ENCODE measurements around the gene EYS. TPM values are rescaled to one million over a fixed set of nuclear protein-coding genes. Genes with fewer than 3 reads are reported as not detected.

Gene EYS
- polyA plus RNA-seq, 1 experiment = not detected

DNA sequence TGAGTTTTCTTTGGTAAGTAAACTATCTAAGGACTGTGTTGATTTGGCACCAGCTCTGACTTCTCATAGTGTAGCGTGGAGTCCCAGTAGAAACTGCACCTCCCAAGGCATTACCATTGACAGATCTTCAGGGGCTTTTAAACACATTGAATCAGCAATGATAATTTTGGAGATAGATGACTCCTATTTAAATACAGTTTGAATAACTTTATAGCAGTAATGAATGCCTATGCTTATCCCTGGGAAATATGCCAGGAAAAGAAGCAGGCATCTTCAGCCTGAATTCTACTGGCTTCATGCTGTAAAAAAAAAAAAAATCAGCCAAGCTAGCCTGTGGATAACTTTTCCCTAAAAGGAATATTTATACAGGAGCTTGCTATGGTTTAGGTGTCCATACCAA, 895.9 kb downstream of the EYS start:
- ChIA-PET CTCF (interaction anchor here (0.6 kb wide), 1 partner anchor 1035 kb away, joined by 4 read pairs; no protein-coding TSS in a partner anchor), POLR2A (no interaction called here)
- DNase-seq (ENCODE audit: low read depth, low spot score) = no peak
- TF ChIP-seq, protein P1, sequence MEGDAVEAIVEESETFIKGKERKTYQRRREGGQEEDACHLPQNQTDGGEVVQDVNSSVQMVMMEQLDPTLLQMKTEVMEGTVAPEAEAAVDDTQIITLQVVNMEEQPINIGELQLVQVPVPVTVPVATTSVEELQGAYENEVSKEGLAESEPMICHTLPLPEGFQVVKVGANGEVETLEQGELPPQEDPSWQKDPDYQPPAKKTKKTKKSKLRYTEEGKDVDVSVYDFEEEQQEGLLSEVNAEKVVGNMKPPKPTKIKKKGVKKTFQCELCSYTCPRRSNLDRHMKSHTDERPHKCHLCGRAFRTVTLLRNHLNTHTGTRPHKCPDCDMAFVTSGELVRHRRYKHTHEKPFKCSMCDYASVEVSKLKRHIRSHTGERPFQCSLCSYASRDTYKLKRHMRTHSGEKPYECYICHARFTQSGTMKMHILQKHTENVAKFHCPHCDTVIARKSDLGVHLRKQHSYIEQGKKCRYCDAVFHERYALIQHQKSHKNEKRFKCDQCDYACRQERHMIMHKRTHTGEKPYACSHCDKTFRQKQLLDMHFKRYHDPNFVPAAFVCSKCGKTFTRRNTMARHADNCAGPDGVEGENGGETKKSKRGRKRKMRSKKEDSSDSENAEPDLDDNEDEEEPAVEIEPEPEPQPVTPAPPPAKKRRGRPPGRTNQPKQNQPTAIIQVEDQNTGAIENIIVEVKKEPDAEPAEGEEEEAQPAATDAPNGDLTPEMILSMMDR (IDR thresholded peaks at IDR 0.05; ENCODE audit: low read depth, low read length) = no peak
- Histone ChIP-seq H3K27me3 (ENCODE audit: control insufficient read depth, insufficient read depth, low read length) (no peaks in the 10 kb centered on the region), H3K4me3 (ENCODE audit: low read depth, low read length) (no peak overlapping the region), H3K27ac (ENCODE audit: low read depth, low read length) (no peak overlapping the region), H3K9me3 (ENCODE audit: control insufficient read depth, insufficient read depth, low read length) (no peaks in the 10 kb centered on the region)

DNA sequence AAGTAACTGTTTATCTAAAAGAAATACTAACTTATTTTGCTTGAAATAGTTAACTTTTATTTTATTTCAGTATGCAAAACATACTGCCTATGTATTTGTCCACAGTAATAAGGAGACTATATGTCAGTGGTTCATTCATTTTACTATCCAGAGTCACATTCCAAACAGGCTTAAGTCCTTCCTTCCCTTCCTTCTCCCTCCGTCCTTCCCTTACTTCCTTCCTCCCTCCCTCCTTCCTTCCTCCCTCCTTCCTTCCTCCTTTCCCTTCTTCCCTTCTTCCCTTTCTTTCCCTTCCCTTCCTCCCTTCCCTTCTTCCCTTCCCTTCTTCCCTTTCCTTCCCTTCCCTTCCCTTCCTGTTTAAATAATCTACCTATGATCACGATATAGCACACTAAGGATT, 899.2 kb downstream of the EYS start:
- POLR2A ChIA-PET = no interaction called here
- Histone ChIP-seq H3K9me3 (ENCODE audit: control insufficient read depth, insufficient read depth, low read length) (no peaks in the 10 kb centered on the region), H3K4me3 (ENCODE audit: low read depth, low read length) (no peak overlapping the region), H3K27ac (ENCODE audit: low read depth, low read length) (no peak overlapping the region), H3K27me3 (ENCODE audit: control insufficient read depth, insufficient read depth, low read length) (no peaks in the 10 kb centered on the region)
- TF ChIP-seq, protein P1 (IDR thresholded peaks at IDR 0.05; ENCODE audit: low read depth, low read length) = no peak
- CTCF ChIA-PET = no interaction called here
- DNase-seq (ENCODE audit: low read depth, low spot score) = no peak

DNA sequence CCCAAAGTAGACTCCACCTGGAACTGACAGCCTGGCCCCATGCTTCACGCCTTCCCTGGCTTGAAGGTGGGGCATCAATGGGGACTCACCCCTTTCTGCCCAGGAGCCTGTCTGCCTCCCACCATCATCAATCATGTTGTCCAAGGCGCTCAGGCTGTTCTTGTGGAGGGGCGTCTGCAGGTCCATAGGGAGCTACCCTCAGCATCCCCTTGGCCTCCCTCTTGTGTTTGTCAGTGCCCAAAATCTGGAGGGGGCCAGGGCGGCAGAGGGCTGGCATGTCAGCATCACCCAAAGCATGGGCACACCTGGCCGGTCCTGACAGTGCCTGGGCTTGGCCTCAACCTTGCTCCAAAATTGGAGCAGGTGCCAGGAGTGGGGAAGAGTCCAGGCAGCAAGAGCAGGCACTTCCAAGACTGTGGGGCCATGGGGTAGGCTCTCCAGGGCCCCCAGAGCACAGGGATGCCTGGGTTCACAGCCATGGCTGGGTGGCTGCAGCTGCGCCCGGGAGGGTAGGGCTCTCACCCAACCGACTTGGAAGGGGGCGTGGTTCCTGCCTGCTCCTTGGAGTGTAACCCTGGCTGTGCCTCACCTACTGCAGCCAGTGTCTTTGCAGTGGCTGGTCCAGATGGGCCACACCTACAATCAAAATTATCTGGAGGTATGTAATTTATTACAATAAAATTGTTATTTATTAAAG, 903.4 kb downstream of the EYS start:
- DNase-seq (ENCODE audit: low read depth, low spot score) = no peak
- ChIA-PET CTCF (no interaction called here), POLR2A (no interaction called here)
- Histone ChIP-seq H3K9me3 (ENCODE audit: control insufficient read depth, insufficient read depth, low read length) (no peaks in the 10 kb centered on the region), H3K27me3 (ENCODE audit: control insufficient read depth, insufficient read depth, low read length) (no peaks in the 10 kb centered on the region), H3K27ac (ENCODE audit: low read depth, low read length) (no peak overlapping the region), H3K4me3 (ENCODE audit: low read depth, low read length) (no peak overlapping the region)
- TF ChIP-seq, protein P1 (IDR thresholded peaks at IDR 0.05; ENCODE audit: low read depth, low read length) = no peak

DNA sequence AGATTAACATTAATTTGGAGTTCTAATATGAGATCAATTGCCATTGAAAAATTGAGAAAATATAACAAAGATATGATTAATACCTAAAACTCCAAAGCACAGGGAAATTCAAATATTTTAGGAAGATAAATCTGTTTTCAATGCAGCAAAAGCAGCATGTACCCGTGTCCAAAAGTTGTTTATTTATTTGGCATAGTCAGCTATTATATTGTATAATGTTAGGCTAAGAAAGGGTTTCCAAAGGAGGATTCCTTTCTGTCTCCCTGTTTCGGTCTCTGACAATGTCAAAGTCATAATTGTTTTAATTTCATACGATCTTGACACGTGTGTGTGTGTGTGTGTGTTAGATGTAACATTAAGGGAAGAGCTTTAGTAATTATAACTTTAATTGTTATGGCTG, 914.5 kb downstream of the EYS start:
- no peak overlapping the region for H3K4me3 ChIP-seq (ENCODE audit: low read depth, low read length)
- no peaks in the 10 kb centered on the region for H3K27me3 ChIP-seq (ENCODE audit: control insufficient read depth, insufficient read depth, low read length)
- DNase-seq (ENCODE audit: low read depth, low spot score) = no peak
- H3K27ac ChIP-seq (ENCODE audit: low read depth, low read length) = no peak overlapping the region
- CTCF ChIA-PET = no interaction called here
- TF ChIP-seq, protein P1 (IDR thresholded peaks at IDR 0.05; ENCODE audit: low read depth, low read length) = no peak
- no peaks in the 10 kb centered on the region for H3K9me3 ChIP-seq (ENCODE audit: control insufficient read depth, insufficient read depth, low read length)
- POLR2A ChIA-PET = no interaction called here

DNA sequence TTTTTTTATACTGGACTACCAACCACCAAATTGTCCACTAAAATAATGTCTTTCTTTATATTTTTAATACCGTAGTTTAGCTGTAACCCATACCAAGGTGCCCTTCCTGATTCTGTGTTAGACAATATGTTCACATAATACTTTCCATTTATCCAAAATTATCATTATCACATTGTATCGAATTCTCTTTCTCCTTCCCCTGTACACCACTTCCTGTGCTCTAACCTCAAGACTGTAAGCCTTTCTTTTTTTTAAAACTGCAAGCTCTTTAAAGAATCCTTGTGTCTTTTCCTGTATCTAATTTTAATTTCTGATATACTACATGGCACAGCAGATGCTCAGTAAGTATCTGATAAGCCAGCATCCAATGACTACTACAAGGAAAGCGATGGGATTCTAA, 917.5 kb downstream of the EYS start:
- no peaks in the 10 kb centered on the region for H3K9me3 ChIP-seq (ENCODE audit: control insufficient read depth, insufficient read depth, low read length)
- no peak overlapping the region for H3K4me3 ChIP-seq (ENCODE audit: low read depth, low read length)
- POLR2A ChIA-PET = no interaction called here
- no peaks in the 10 kb centered on the region for H3K27me3 ChIP-seq (ENCODE audit: control insufficient read depth, insufficient read depth, low read length)
- DNase-seq (ENCODE audit: low read depth, low spot score) = no peak
- no peak overlapping the region for H3K27ac ChIP-seq (ENCODE audit: low read depth, low read length)
- CTCF ChIA-PET = no interaction called here
- TF ChIP-seq, protein P1 (IDR thresholded peaks at IDR 0.05; ENCODE audit: low read depth, low read length) = no peak

All from AG04450 (cell line).